Measurements from ENCODE around the gene EBP. TPM values are rescaled to one million over a fixed set of nuclear protein-coding genes. Genes with fewer than 3 reads are reported as not detected.

Gene EBP
- total and polyA plus RNA-seq, 9 of the 15 experiments (the other 6 are each of a cell fraction or from before 2014, with no cell fraction given): 228 to 987 (median 274) TPM

- FAIRE-seq (no peak), DNase-seq (ENCODE audit: extremely low read depth in 1 of 4, low spot score in 3 of 4) (no peak), ATAC-seq (no peak)
- POLR2A ChIA-PET: no interaction called here
- Histone ChIP-seq H3K27me3 (ENCODE audit: control insufficient read depth in 2 of 2, insufficient read depth in 2 of 2, low read length in 2 of 2) (no peaks in the 10 kb centered on the region), H3K9me3 (replicated peaks; ENCODE audit: control insufficient read depth, insufficient read depth, low read depth, low read length) (no peaks in the 10 kb centered on the region), H3K4me3 (peak overlapping the region; percentile 54), H3K9me1 (ENCODE audit: control insufficient read depth, insufficient read depth, low read length) (no peaks in the 10 kb centered on the region), H3K4me2 (ENCODE audit: insufficient read depth, low read length) (peak overlapping the region; percentile 78), H3K9ac (ENCODE audit: insufficient read depth in 1 of 2, low read depth in 2 of 2, low read length in 2 of 2) (peak overlapping the region; percentile 22 to 91; a peak in 3 of 4 replicates), H3K79me2 (ENCODE audit: control insufficient read depth, insufficient read depth, low read length) (peaks cover 5% of the 10 kb centered on the region; the same call in 2 of the 3 replicates), H3K4me1 (replicated peaks in 1 of 2; ENCODE audit: control insufficient read depth in 2 of 2, insufficient read depth in 2 of 2, low read length in 2 of 2) (peaks cover 17 to 37% of the 10 kb centered on the region in 2 experiments; a peak in 4 of 5 replicates), H4K20me1 (replicated peaks; ENCODE audit: control insufficient read depth, insufficient read depth, low read length) (no peaks in the 10 kb centered on the region), H3K36me3 (ENCODE audit: control insufficient read depth, insufficient read depth, low read length) (no peaks in the 10 kb centered on the region), H2AFZ (ENCODE audit: low read depth, low read length) (peak overlapping the region; percentile 88), H3K27ac (ENCODE audit: extremely low read depth, low read depth, low read length) (no peak overlapping the region)
- in situ Hi-C loops (cut with MboI) (no loop called here), intact Hi-C loops (cut with micrococcal nuclease) (no loop called here)
- WGBS (ENCODE audit: insufficient coverage, low coverage, missing lambda C conversion rate): 15% methylated on average over 6 of the region's 16 CpGs
- BruUV-seq (replicated peaks): no TSS peak
- TF ChIP-seq SMARCA5 (IDR thresholded peaks at IDR 0.05): no peak
- TF ChIP-seq ZFX (CRISPR knock-in tag; IDR thresholded peaks at IDR 0.05): 0 out of 2 replicates have a peak, but pooled peaks have one; percentile 2
- CTCF ChIA-PET (ENCODE audit: low intra/inter-chr PET ratio): interaction anchor here (0.6 kb wide), 1 partner anchor 35 kb away, joined by 3 read pairs; no protein-coding TSS in a partner anchor
These were observed 12.4 kb upstream of the EBP start for GRCh38 chrX:48509245-48509590.

GRCh38 chrX:48509619-48510018 lies 12.0 kb upstream of the EBP start:
- CTCF ChIA-PET (ENCODE audit: low intra/inter-chr PET ratio): no interaction called here
- Histone ChIP-seq H2AFZ (ENCODE audit: low read depth, low read length) (peak overlapping the region; percentile 88; the same call in 1 of the 2 replicates), H3K4me2 (ENCODE audit: insufficient read depth, low read length) (peak overlapping the region; percentile 78; the same call in 1 of the 2 replicates), H3K79me2 (ENCODE audit: control insufficient read depth, insufficient read depth, low read length) (peaks cover 5% of the 10 kb centered on the region; the same call in 2 of the 3 replicates), H4K20me1 (replicated peaks; ENCODE audit: control insufficient read depth, insufficient read depth, low read length) (no peaks in the 10 kb centered on the region), H3K9me1 (ENCODE audit: control insufficient read depth, insufficient read depth, low read length) (peaks cover 2% of the 10 kb centered on the region), H3K9me3 (replicated peaks; ENCODE audit: control insufficient read depth, insufficient read depth, low read depth, low read length) (no peaks in the 10 kb centered on the region), H3K4me1 (replicated peaks in 1 of 2; ENCODE audit: control insufficient read depth in 2 of 2, insufficient read depth in 2 of 2, low read length in 2 of 2) (peaks cover 20 to 39% of the 10 kb centered on the region in 2 experiments; a peak in 4 of 5 replicates), H3K36me3 (ENCODE audit: control insufficient read depth, insufficient read depth, low read length) (no peaks in the 10 kb centered on the region), H3K9ac (ENCODE audit: insufficient read depth in 1 of 2, low read depth in 2 of 2, low read length in 2 of 2) (peak overlapping the region in 1 of 2 experiments; percentile 71; a peak in 2 of 4 replicates), H3K27ac (ENCODE audit: extremely low read depth, low read depth, low read length) (no peak overlapping the region), H3K4me3 (no peak overlapping the region), H3K27me3 (ENCODE audit: control insufficient read depth in 2 of 2, insufficient read depth in 2 of 2, low read length in 2 of 2) (no peaks in the 10 kb centered on the region)
- 56% methylated on average over 11 of the region's 11 CpGs for WGBS (ENCODE audit: insufficient coverage, low coverage, missing lambda C conversion rate)
- ATAC-seq: no peak
- no peak for DNase-seq (ENCODE audit: extremely low read depth in 1 of 4, low spot score in 3 of 4)
- in situ Hi-C loops (cut with MboI) (no loop called here), intact Hi-C loops (cut with micrococcal nuclease) (no loop called here)
- TF ChIP-seq MEF2D (tag; conservative IDR thresholded peaks at IDR 0.05; ENCODE audit: low read depth) (no peak), ZNF609 (CRISPR knock-in tag; IDR thresholded peaks at IDR 0.05; ENCODE audit: borderline replicate concordance) (no peak), FOXJ2 (tag; IDR thresholded peaks at IDR 0.05) (no peak), ZNF263 (CRISPR knock-in tag; IDR thresholded peaks at IDR 0.05; ENCODE audit: borderline replicate concordance) (no peak), TCF3 (CRISPR knock-in tag; IDR thresholded peaks at IDR 0.05) (no peak)
- POLR2A ChIA-PET: no interaction called here
- FAIRE-seq: no peak
- BruUV-seq (replicated peaks): no TSS peak
